DMS53 treated with DMSO at 0.1 percent for 48 hours (cell line): ENCODE measurements around the gene FAM83D.

Experiments
- DNase-seq: peaks from one replicate; lab custom pipeline; 2025; ENCODE audit not compliant: unreplicated experiment; lab: John Stamatoyannopoulos, UW

The FAM83D gene

GRCh38 chr20:38999965-39000910, 74.0 kb downstream of the FAM83D start:
- DNase-seq, result no peak
